Measurements from ENCODE around the gene OR10H5. TPM values are rescaled to one million over a fixed set of nuclear protein-coding genes. Genes with fewer than 3 reads are reported as not detected.
"Not testable (repeated sequence)": the region's sequence is repeated elsewhere in the genome, so short reads cannot be mapped to it uniquely, and the experiment has no call there.

The OR10H5 gene, protein sequence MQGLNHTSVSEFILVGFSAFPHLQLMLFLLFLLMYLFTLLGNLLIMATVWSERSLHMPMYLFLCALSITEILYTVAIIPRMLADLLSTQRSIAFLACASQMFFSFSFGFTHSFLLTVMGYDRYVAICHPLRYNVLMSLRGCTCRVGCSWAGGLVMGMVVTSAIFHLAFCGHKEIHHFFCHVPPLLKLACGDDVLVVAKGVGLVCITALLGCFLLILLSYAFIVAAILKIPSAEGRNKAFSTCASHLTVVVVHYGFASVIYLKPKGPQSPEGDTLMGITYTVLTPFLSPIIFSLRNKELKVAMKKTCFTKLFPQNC
- not detected in 2 replicates for total RNA-seq (2014; rRNA removed; shearing (Covaris generic))

DNA sequence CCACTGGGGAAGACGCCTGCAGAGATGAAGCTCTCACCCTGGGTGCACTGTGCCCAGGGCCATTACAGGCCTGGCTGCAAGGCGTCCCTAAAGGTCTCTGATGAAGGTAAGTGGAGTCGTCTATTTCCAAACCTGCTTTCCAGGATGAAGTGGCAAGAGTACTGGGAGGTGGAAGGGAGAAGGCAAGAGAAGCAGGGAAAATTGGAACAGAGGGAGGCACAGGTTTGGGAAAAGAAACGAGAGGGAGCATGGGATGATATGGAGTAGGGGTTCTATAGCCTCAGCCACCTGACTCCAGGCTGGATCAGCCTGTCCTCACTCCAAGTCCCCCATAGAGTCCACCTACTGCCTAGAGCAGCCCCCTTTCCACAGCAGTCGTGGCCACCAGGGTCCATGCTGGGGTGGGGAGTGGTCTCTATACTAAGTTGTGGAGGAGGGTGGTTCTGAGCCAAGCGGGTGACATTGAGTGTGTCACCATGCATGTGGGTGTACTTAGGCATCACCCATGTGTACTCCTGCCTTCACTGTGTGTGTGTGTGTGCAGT lies at the start of gene OR10H5:
TSS of gene OR10H5 (plus strand) at position 51 of the 545 bp plus-strand sequence. CDS start 6,388 bp downstream, outside the sequence.
- H3K27me3 ChIP-seq (ENCODE audit: control insufficient read depth, insufficient read depth, low read length), result no peaks in the 10 kb centered on the region
- no peak within 1 kb of the TSS for H3K4me3 ChIP-seq (ENCODE audit: insufficient read depth, low read depth, low read length)
- DNase-seq, result no peak
- no peaks in the 10 kb centered on the region for H3K36me3 ChIP-seq (replicated peaks; ENCODE audit: control insufficient read depth, insufficient read depth, low read length)

DNA sequence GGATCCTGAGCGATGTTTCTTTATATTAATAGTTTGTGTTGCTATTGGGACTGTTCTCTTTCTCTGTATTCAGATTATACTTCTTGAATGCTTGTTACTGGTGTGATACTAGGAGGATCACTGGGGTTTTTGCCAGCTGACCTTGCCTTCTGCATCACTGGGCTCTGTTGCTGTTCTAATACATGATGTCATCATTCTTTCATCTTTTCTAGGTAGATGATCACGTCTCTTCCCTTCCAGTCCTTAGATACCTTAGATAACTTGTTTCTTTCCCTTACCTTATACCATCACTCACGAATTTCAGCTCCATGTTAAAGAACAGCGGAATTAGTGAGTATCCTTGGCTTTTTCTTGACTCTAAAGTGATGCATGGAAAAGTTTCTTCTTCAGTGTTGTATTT lies 49.7 kb upstream of the OR10H5 start, which contains the start of gene OR10H3:
TSS of gene OR10H3 (plus strand) at position 264 of the 400 bp plus-strand sequence. CDS start 3,408 bp downstream, outside the sequence.
- no peak within 1 kb of the TSS for H3K4me3 ChIP-seq (ENCODE audit: insufficient read depth, low read depth, low read length)

DNA sequence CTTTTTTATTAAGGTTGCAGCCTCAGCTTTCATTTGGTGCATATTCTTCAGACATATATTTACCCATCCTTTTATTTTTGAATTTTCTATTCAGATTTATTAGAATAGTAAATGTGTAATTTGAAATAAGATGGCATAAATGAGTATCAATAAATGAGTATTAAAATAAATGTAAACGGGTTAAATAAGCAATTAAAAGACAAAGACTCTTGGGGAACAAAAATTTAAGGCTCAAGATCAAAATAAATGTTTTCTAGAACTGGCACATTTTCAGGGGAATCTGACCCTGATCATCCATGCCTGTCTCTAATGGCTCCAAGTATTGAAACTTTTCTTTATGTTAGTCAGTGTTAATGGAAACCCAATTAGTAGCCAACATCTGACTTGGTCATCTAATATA lies 46.7 kb upstream of the OR10H5 start:
- Histone ChIP-seq H3K4me3 (ENCODE audit: insufficient read depth, low read depth, low read length) (no peak overlapping the region), H3K36me3 (replicated peaks; ENCODE audit: control insufficient read depth, insufficient read depth, low read length) (no peaks in the 10 kb centered on the region), H3K27me3 (ENCODE audit: control insufficient read depth, insufficient read depth, low read length) (no peaks in the 10 kb centered on the region)
- no peak for DNase-seq

More for the DNA sequence above, 49.7 kb upstream of the OR10H5 start, which contains the start of gene OR10H3:
- Histone ChIP-seq H3K27me3 (ENCODE audit: control insufficient read depth, insufficient read depth, low read length) (no peaks in the 10 kb centered on the region), H3K36me3 (replicated peaks; ENCODE audit: control insufficient read depth, insufficient read depth, low read length) (no peaks in the 10 kb centered on the region)
- no peak for DNase-seq

DNA sequence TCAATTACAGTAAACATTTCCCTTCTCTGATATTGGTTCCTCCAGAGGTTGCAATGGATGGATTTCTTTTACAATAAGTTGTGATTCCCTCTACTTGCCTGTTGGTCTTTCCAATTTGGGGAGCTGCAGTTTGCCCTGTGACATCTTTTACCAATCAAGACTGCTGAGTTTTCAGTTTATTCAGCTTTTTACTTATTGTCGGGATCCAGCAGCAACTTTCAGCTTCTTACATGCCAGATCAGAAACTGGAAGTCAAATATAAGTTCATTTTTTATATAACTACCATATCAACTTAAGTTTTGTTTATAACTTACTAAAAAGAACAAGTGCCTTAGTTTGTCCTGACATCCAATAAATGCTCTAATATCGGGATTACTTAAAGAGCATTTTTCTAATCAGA lies 39.2 kb upstream of the OR10H5 start:
- Histone ChIP-seq H3K36me3 (replicated peaks; ENCODE audit: control insufficient read depth, insufficient read depth, low read length) (no peaks in the 10 kb centered on the region), H3K27me3 (ENCODE audit: control insufficient read depth, insufficient read depth, low read length) (no peaks in the 10 kb centered on the region), H3K4me3 (ENCODE audit: insufficient read depth, low read depth, low read length) (no peak overlapping the region)
- DNase-seq, result no peak

DNA sequence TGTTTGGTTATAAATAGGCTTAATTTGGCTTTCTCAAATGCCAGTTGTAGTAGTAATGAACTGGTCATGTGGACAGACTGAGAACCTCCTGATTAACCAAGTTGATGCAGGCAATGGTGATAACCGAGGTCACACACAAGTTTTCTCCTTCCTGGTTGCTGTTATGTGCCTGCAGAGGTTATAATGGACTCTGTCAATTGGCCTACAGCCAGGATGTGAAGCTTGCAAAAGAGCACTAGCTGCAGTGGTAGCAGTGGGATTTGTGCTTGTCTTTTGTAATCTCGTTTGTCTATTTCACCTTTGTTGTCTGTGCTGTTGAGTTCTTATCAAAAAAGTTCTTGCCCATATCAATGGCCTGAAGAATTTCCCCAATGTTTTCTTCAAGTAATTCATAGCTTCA lies 29.1 kb upstream of the OR10H5 start:
- Histone ChIP-seq H3K36me3 (replicated peaks; ENCODE audit: control insufficient read depth, insufficient read depth, low read length) (no peaks in the 10 kb centered on the region), H3K4me3 (ENCODE audit: insufficient read depth, low read depth, low read length) (no peak overlapping the region), H3K27me3 (ENCODE audit: control insufficient read depth, insufficient read depth, low read length) (no peaks in the 10 kb centered on the region)
- DNase-seq, result no peak

DNA sequence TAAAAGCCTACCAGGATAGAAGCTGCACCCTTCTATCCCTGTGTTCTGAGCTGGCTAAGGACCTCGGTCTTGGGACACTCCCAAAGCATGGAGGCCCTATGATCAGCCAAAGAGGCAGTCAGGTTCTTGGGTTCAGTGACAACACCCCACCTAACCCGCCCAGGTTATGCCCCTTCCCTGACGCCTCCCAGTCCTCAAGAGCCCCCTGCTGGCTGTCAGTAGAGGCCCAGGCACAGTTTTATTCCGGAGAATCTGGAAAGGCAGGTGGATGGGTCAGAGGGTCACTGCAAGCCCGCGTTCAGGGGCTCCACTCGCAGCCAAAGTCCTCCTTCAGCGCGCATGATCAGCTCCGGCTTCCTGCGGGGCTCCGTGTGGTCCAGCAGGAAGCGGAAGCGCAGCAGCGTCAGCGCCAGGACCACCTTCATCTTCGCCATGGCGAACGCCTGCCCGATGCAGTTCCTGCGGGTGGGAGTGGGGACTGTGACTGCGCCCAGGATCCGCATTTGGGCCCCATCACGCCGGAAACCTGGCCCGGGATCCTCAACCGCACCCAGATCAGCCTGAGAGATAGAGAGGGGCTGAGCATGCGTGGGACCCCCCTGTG lies 27.4 kb upstream of the OR10H5 start:
- DNase-seq, result no peak
- Histone ChIP-seq H3K36me3 (replicated peaks; ENCODE audit: control insufficient read depth, insufficient read depth, low read length) (no peaks in the 10 kb centered on the region), H3K4me3 (ENCODE audit: insufficient read depth, low read depth, low read length) (no peak overlapping the region), H3K27me3 (ENCODE audit: control insufficient read depth, insufficient read depth, low read length) (no peaks in the 10 kb centered on the region)

DNA sequence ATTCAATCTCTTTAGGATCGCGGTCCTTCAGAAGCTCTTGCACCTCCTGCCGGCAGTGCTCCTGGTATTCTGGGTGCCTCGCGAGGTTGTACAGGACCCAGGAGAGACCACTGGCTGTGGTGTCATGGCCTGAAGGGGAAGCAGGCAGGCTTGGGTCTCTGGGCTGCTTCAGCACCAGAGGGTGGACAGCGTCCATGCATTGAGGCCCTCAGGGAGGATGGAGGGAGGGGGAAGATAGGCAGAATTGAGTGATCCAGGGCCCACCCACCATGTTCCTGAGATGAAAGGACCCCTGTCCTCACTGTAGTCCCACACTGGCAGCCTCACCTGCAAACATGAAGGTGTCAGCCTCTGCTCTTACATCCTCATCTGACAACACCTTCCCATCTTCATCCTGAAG lies 17.9 kb upstream of the OR10H5 start:
- no peaks in the 10 kb centered on the region for H3K36me3 ChIP-seq (replicated peaks; ENCODE audit: control insufficient read depth, insufficient read depth, low read length)
- H3K4me3 ChIP-seq (ENCODE audit: insufficient read depth, low read depth, low read length), result no peak overlapping the region
- no peak for DNase-seq
- no peaks in the 10 kb centered on the region for H3K27me3 ChIP-seq (ENCODE audit: control insufficient read depth, insufficient read depth, low read length)

DNA sequence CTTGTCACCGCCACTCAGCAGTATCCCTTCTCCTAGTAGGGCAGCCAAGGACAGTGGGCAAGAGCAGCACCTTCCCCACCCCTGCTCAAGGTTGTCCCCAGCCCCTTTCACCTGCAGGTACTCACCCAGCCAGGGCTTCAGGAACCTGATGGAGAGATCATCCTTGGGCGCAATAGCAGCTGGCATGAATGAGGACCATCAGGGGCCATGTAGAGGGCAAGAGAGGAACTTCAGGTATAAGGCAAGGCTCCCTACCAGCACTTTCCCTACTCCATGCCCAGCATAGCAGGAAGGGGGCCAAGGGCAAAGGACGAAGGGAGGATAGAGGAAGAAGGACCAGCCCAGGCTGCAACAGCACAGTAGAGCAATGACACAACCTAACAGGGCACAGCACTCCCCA lies 13.3 kb upstream of the OR10H5 start:
- H3K4me3 ChIP-seq (ENCODE audit: insufficient read depth, low read depth, low read length); DNase-seq; H3K27me3 ChIP-seq (ENCODE audit: control insufficient read depth, insufficient read depth, low read length); H3K36me3 ChIP-seq (replicated peaks; ENCODE audit: control insufficient read depth, insufficient read depth, low read length): not testable (repeated sequence)

DNA sequence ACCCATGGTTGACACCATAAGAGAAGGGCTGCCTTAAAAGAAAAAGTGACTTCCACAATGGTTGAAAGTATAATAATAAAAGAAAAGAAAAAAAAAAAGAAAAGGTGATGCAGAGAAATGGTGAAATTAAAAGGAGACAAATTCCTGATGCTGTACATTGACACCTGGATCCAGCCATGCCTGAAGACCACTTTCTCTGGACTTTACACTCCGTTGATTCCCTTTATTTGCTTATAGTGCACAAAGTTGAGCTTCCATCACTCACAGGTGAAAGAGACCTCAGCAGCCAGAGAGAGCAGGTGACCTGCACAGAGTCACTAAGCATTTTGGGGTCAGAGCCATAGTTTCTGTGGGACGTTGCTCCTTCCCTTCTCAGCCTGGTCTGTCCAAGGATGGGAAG lies 12.2 kb upstream of the OR10H5 start:
- no peak for DNase-seq
- no peak overlapping the region for H3K4me3 ChIP-seq (ENCODE audit: insufficient read depth, low read depth, low read length)
- no peaks in the 10 kb centered on the region for H3K27me3 ChIP-seq (ENCODE audit: control insufficient read depth, insufficient read depth, low read length)
- H3K36me3 ChIP-seq (replicated peaks; ENCODE audit: control insufficient read depth, insufficient read depth, low read length), result no peaks in the 10 kb centered on the region

DNA sequence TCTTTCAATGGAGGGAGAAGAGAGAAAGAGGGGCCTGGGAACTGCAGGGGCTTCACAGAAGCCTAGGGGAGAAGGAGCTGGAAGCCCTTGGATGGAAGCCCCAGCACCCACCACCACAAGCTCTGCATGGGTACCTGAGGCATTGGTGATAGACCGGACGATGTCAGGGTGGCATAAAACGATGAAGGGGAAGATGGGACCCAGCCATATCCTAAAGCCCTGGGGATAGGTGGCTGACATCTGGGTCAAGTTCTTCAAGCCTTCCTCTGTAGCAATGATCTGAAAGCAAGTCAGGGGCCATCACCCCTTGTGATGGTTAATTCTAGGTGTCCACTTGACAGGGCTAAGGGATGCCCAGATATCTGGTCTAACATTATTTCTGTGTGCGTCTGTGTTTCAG lies 11.2 kb upstream of the OR10H5 start:
- Histone ChIP-seq H3K27me3 (ENCODE audit: control insufficient read depth, insufficient read depth, low read length) (no peaks in the 10 kb centered on the region), H3K4me3 (ENCODE audit: insufficient read depth, low read depth, low read length) (no peak overlapping the region), H3K36me3 (replicated peaks; ENCODE audit: control insufficient read depth, insufficient read depth, low read length) (no peaks in the 10 kb centered on the region)
- DNase-seq, result no peak

DNA sequence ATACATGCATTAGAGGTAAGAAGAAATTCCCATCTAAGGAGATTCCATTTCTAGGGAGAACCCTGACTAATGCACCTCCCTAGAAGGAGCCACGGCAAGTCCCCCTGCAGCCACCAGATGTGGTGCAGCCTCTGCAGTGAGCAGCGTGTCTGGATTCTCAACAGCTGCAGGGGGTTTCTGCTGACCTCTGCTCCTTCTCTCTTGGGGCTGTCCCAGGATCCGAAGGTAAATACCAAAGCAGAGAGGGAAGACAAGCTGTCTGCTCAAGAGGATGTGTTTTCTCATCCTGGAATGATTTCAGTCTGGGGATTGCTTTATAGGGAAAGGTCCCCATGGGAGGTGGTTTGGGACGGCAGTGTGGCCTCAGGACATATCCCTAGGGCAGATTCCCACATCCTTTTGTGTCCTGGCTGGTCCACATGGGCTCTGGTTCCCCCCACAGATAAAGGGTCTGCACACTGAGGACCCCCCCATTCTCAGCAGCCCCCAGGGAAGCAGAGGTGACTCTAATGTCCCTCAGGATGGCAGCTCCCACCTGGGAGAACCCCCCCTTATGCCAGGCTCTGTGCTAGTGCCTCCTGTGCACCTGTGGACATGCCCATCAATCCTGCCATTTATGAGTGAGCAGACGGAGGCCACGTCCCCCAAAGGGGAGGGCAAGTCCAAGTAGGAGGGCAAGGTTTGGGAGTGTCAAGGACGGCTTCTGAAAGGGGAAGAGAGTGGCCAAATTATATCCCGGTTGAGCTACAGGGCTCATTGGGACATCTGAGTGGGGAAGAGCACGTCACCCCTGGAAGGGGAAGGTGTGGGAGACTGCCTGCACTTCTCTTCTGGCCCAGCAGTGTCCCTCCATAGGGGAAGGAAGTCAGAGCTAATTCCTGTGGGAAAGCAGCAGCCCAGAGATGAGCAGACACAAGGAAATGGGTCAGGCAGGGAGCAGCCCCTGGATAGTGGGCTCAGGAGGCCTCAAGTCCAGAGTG lies 10.2 kb upstream of the OR10H5 start:
- H3K36me3 ChIP-seq (replicated peaks; ENCODE audit: control insufficient read depth, insufficient read depth, low read length), result no peaks in the 10 kb centered on the region
- H3K4me3 ChIP-seq (ENCODE audit: insufficient read depth, low read depth, low read length), result no peak overlapping the region
- no peaks in the 10 kb centered on the region for H3K27me3 ChIP-seq (ENCODE audit: control insufficient read depth, insufficient read depth, low read length)
- no peak for DNase-seq

DNA sequence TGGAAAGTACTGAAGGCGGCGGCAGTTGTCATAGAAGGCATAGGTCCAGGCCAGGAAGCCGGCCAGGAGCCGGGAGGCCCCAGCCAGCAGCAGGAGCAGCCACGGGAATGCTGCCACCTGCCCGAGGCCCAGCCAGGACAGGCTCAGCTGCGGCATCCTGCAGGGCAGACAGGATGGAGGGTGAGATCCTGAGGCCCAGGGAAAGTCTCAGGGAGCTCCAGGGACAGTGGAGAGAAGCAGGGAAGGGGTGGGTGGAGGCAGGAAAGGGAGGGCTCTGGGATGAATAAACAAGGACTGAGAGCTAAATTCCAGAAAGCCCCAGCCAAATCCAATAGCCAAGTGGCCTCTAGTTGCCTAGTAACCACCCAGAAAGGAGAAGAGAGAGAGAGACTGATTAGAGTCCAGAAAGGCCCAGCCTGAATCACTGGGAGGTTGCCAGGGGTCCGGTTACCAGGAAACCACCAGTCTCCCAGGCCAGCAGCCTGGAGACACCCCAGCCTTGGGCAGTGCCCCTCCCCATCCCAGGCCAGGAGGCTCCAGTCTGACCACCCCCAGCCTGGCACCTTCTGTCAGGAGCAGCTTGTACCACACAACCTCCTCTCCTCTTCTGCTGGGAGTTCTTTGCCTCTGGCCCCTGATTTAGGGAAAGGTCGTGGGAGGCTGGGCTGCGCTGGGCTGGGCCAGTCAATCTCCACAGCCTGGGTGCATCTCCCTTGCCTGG lies 7.5 kb upstream of the OR10H5 start:
- DNase-seq, result no peak
- Histone ChIP-seq H3K27me3 (ENCODE audit: control insufficient read depth, insufficient read depth, low read length) (no peaks in the 10 kb centered on the region), H3K4me3 (ENCODE audit: insufficient read depth, low read depth, low read length) (no peak overlapping the region), H3K36me3 (replicated peaks; ENCODE audit: control insufficient read depth, insufficient read depth, low read length) (no peaks in the 10 kb centered on the region)

DNA sequence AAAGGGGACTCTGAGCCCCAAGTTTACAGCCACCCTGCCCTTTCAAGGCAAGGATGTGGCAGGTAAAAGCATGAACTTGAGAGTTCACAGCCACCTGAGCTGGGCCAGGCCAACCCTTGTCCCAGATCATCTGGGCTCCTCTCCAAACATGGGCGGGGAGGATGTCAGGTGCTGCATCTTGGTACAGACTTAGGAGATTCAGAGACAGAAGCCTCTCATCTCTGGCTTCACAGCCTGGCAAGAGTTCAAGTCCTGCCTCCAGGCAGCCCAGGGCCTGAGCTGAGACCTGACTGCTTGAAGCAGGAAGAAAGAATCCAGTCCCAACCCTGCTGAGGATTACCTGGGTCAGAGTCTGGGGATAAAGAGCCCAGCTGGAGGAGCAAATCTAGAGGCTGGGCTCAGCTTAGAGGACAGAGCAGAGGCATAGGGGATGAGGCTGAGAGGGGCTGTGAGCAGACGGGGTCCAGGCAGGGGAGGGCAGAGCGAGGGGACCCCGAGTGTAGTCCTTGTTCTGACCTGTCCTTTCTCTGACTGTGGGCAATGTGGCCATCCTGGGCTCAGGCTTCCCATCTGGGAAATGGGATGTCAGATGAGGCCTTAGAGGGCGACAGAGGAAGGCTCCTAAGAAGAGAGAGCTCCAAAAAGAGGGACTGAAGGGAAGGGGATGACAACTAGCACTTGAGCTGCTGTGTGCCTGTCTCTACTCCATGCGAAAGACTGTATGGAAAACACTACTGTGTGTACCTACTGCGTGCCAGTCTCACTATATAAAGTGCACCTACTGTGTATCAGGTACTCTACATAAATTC lies 6.6 kb upstream of the OR10H5 start:
- no peaks in the 10 kb centered on the region for H3K27me3 ChIP-seq (ENCODE audit: control insufficient read depth, insufficient read depth, low read length)
- no peak overlapping the region for H3K4me3 ChIP-seq (ENCODE audit: insufficient read depth, low read depth, low read length)
- no peaks in the 10 kb centered on the region for H3K36me3 ChIP-seq (replicated peaks; ENCODE audit: control insufficient read depth, insufficient read depth, low read length)
- DNase-seq, result no peak

Measured in H7 (cell line).